Testis (tissue), 3 donors: ENCODE results near the gene EPHB4. TPM values are rescaled to one million over a fixed set of nuclear protein-coding genes. Genes with fewer than 3 reads are reported as not detected.
A peak's percentile ranks its signal among the peaks of the same experiment; 100 is the strongest.

ENCODE experiments used
- DNase-seq: peaks from one replicate; pipeline ENCODE4 v3.0.0-alpha.2; 2019
- H3K27ac ChIP-seq, 2 donors: fragments of 200-600 bp; sonication (generic); one replicate each; pipeline ENCODE4 v1.5.1; 2019
- H3K27me3 ChIP-seq: fragments of 200-600 bp; sonication (generic); one replicate; pipeline ENCODE4 v1.5.1; 2019
- H3K36me3 ChIP-seq: fragments of 200-600 bp; sonication (generic); one replicate; pipeline ENCODE4 v1.5.1; 2017; ENCODE audit warnings: low read depth; ENCODE audit errors: missing control alignments
- H3K4me1 ChIP-seq: fragments of 200-600 bp; sonication (generic); one replicate; pipeline ENCODE4 v1.5.1; 2019
- H3K4me3 ChIP-seq, 2 donors: fragments of 200-600 bp; sonication (generic); one replicate each; pipeline ENCODE4 v1.5.1; 2017 to 2019
- H3K9me3 ChIP-seq: fragments of 200-600 bp; sonication (generic); one replicate; pipeline ENCODE4 v1.5.1; 2017
- CTCF ChIP-seq, 3 experiments: fragments of 450-650 bp in 2 of 3; fragments of 200-600 bp in 1 of 3; sonication (generic) in 1 of 3; IDR thresholded peaks; one replicate each; pipeline ENCODE4 v1.5.1; 2016 to 2019; ENCODE audit warnings: antibody characterized with exemption in 3 of 3, mild to moderate bottlenecking in 2 of 3, moderate library complexity in 1 of 3
- POLR2A ChIP-seq: fragments of 450-650 bp; IDR thresholded peaks from one replicate; pipeline ENCODE4 v1.6.1; 2017; ENCODE audit warnings: antibody characterized with exemption, mild to moderate bottlenecking, moderate library complexity
- WGBS, 2 donors: methylation state at CpG; one replicate each; pipeline ENCODE4 v1.1.5; 2018; 5-methylcytosine and 5-hydroxymethylcytosine counted together
- intact Hi-C: fragments of 100-400 bp; cut with DNase I; formaldehyde crosslinking; loops from one replicate; pipeline ENCODE4 v1.15.1; 2023; ENCODE audit warnings: low total_unique reads
- polyA plus RNA-seq: library from polyadenylated mRNA; stranded (reverse); fragments of 350-450 nt; fragmentation: Illumina TruSeq; extraction: RNeasy Lipid Tissue Mini Kit (QIAGEN cat#74804); gene quantifications from one replicate; pipeline ENCODE4 v1.2.3, GENCODE V29; 2014; ENCODE audit warnings: low read depth, low replicate concordance; ENCODE audit not compliant: insufficient read depth
- total RNA-seq, 2 donors: library from RNA; depleted of rRNA; stranded (reverse); fragments of >200 nt; gene quantifications; one replicate each; pipeline ENCODE4 v1.2.3, GENCODE V29; 2016

The EPHB4 gene
- total and polyA plus RNA-seq, 3 donors from 2014 or later: 30.5 to 49.6 (median 35.9) TPM

DNA sequence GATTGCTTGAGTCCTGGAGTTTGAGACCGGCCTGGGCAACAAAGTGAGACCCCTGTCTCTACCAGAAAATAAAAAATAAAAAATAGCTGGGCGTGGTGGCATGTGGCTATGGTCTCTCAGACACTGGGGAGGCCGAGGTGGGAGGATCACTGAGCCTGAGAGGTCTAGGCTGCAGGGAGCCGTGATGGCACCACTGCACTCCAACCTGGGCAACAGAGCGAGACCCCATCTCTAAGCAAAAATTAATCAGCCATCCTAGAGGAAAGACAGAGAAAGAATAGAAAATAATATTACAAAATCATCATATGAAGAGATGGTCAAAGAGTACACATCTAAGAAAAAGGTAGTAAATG, 4.9 kb upstream of the EPHB4 start:
- H3K4me3 ChIP-seq: no peak overlapping the region
- no peaks in the 10 kb centered on the region for H3K27me3 ChIP-seq
- DNase-seq: no peak
- H3K27ac ChIP-seq: no peak overlapping the region
- TF ChIP-seq CTCF (IDR thresholded peaks at IDR 0.05): no peak
- TF ChIP-seq POLR2A: no peak
- intact Hi-C loops: no loop called here
- H3K9me3 ChIP-seq: no peaks in the 10 kb centered on the region
- no peaks in the 10 kb centered on the region for H3K36me3 ChIP-seq
- WGBS, 2 donors: 88 to 96% methylated on average over 5 of the region's 5 CpGs
- H3K4me1 ChIP-seq: peaks cover 14% of the 10 kb centered on the region

DNA sequence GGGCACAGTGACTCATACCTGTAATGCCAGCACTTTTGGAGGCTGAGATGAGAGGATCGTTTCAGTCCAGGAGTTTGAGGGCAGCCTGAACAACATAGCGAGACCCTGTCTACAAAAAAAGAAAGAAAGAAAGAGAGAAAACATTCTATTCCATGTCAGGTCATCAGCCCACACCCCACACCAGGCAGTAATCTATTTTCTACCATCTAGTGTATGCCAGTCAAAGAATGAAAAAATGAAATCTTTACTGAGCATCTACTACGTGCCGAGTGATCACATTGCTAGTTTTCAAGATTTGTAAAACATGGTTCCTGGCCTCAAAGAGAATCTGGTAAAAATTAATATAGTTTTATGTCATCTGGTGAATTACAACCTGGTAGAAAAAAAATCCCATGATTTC, 3.1 kb upstream of the EPHB4 start:
- no peak overlapping the region for H3K27ac ChIP-seq
- WGBS, 2 donors: 74 to 88% methylated on average over 4 of the region's 4 CpGs

GRCh38 chr7:100829150-100829716, 1.9 kb upstream of the EPHB4 start:
- H3K4me3 ChIP-seq: no peak overlapping the region
- DNase-seq: no peak

More for the DNA sequence above, 3.1 kb upstream of the EPHB4 start:
- DNase-seq: no peak
- Histone ChIP-seq H3K9me3 (no peaks in the 10 kb centered on the region), H3K27me3 (no peaks in the 10 kb centered on the region), H3K4me3 (no peak overlapping the region), H3K4me1 (peaks cover 8% of the 10 kb centered on the region), H3K36me3 (no peaks in the 10 kb centered on the region)
- TF ChIP-seq POLR2A (no peak), CTCF (IDR thresholded peaks at IDR 0.05) (no peak)
- intact Hi-C loops: no loop called here

GRCh38 chr7:100826514-100827329, 601 bp downstream of the EPHB4 start:
- no peak for DNase-seq
- Histone ChIP-seq H3K4me1 (peaks cover 18% of the 10 kb centered on the region), H3K27ac (peak overlapping the region; percentile 39 to 77), H3K9me3 (no peaks in the 10 kb centered on the region), H3K27me3 (no peaks in the 10 kb centered on the region), H3K4me3 (peak overlapping the region; percentile 68 to 73), H3K36me3 (no peaks in the 10 kb centered on the region)
- TF ChIP-seq POLR2A: no peak
- no peak for TF ChIP-seq CTCF (IDR thresholded peaks at IDR 0.05)
- 0 to 2% methylated on average over 15 to 43 of the region's 71 CpGs for WGBS, 2 donors
- intact Hi-C loops: no loop called here

More at GRCh38 chr7:100829150-100829716, 1.9 kb upstream of the EPHB4 start:
- no peaks in the 10 kb centered on the region for H3K27me3 ChIP-seq
- peak overlapping the region in 1 of 2 donors; percentile 15 for H3K27ac ChIP-seq
- H3K9me3 ChIP-seq: no peaks in the 10 kb centered on the region
- 28 to 53% methylated on average over 11 to 20 of the region's 20 CpGs for WGBS, 2 donors
- intact Hi-C loops: no loop called here
- H3K4me1 ChIP-seq: peaks cover 18% of the 10 kb centered on the region
- no peaks in the 10 kb centered on the region for H3K36me3 ChIP-seq
- no peak for TF ChIP-seq CTCF (IDR thresholded peaks at IDR 0.05)
- no peak for TF ChIP-seq POLR2A
